Activated B cell treated with CpG ODN at 0.5 μM for 24 hours (primary cell): Measurements from ENCODE around the gene IGFN1. TPM values are rescaled to one million over a fixed set of nuclear protein-coding genes. Genes with fewer than 3 reads are reported as not detected.

Experiments
- ATAC-seq: fragments of 200-7000 bp; cut with Tn5 transposase; one replicate; pipeline ENCODE4 v1.10.0; 2021; ENCODE audit warnings: low read depth, mild to moderate bottlenecking, moderate library complexity
- CTCF ChIA-PET: fragments of 350-600 bp; sonication (Branson Sonifier 250); formaldehyde crosslinking; loops from one replicate; lab custom pipeline; 2021; ENCODE audit warnings: antibody characterized with exemption; lab: Charles Lee
- POLR2A ChIA-PET: fragments of 350-600 bp; sonication (Branson Sonifier 250); formaldehyde crosslinking; loops from one replicate; lab custom pipeline; 2021; ENCODE audit warnings: antibody characterized with exemption; lab: Charles Lee
- DNase-seq: peaks from one replicate; pipeline ENCODE4 v3.0.0; 2022
- H3K27ac Mint-ChIP-seq: one replicate; pipeline ENCODE4 v1.8.0; 2020; ENCODE audit warnings: mixed read lengths
- H3K27me3 Mint-ChIP-seq: one replicate; pipeline ENCODE4 v1.8.0; 2021; ENCODE audit warnings: mixed read lengths
- H3K36me3 Mint-ChIP-seq: one replicate; pipeline ENCODE4 v1.8.0; 2021; ENCODE audit warnings: low read depth, mixed read lengths
- H3K4me1 Mint-ChIP-seq: one replicate; pipeline ENCODE4 v1.8.0; 2021; ENCODE audit warnings: mixed read lengths
- H3K4me3 Mint-ChIP-seq: one replicate; pipeline ENCODE4 v1.8.0; 2020; ENCODE audit warnings: mild to moderate bottlenecking, mixed read lengths
- H3K9me3 Mint-ChIP-seq: one replicate; pipeline ENCODE4 v1.8.0; 2020; ENCODE audit warnings: mixed read lengths
- CTCF ChIP-seq: fragments of 200-600 bp; IDR thresholded peaks from one replicate; pipeline ENCODE4 v1.8.0; 2022; ENCODE audit warnings: antibody characterized with exemption, mild to moderate bottlenecking
- intact Hi-C: fragments of 100-400 bp; cut with micrococcal nuclease; formaldehyde crosslinking; loops from one replicate; pipeline ENCODE4 v1.15.1; 2024
- total RNA-seq: library from RNA; stranded (reverse); gene quantifications from 2 replicates; pipeline ENCODE4 v1.2.3, GENCODE V29; 2022

IGFN1 gene
- total RNA-seq, 1 donor from 2014 or later: not detected

DNA sequence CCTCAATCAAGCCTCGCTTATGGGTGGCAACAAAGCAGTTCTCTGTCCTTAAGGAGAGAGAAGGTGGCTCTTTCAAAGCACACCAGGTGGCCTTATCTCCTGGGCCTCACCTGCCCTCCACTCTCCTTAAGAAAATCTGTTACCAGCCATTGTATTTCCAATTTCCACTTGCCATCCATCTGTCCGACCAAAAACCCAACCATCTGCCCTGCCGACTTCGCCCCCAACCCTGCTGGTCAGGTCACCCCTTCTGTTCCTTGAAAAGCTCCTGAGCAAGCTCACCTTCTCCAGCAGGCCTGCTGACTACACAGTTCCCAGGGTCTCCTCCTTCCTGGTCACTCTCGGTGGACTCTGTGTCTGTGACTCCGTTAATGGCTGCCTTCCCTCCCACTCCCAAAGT lies 619 bp upstream of the IGFN1 start:
- Mint-ChIP-seq H3K36me3 (no peaks in the 10 kb centered on the region), H3K27ac (no peak overlapping the region), H3K27me3 (peaks cover 16% of the 10 kb centered on the region), H3K4me1 (no peaks in the 10 kb centered on the region), H3K9me3 (no peaks in the 10 kb centered on the region), H3K4me3 (no peak overlapping the region)
- intact Hi-C loops: no loop called here
- no peak for DNase-seq
- POLR2A ChIA-PET: no interaction called here
- TF ChIP-seq CTCF: no peak
- no peak for ATAC-seq
- CTCF ChIA-PET: no interaction called here

DNA sequence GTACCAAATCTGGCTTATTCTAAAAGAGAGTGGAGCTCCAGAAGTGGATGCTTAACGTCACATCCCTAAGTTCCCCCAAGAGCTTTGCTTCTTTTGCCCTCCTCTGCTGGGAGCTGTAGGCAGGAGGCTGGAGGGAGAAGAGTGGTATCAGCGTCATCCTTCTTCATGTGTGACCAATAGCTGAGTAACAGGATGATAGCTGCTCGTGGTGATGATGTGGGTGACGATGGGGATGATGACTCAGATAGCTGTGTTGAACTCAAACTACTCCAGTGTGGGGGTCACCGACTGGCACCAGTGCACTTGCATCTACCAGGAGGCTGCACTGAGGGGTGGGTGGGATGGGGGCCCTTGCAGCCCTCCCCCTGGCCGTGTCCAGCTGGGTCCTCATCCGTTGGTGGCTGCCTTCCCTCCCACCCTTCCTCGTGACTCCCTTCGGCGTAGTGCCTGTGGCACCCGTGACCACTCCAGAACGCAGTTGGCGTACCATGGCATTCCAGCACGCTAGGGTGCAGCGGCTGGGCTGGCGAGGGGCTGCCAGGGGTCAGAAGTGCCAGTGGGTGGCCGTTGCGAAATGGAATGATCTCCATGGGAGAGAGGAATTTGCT lies 1.1 kb downstream of the IGFN1 start:
- Mint-ChIP-seq H3K27ac (no peak overlapping the region), H3K4me3 (no peak overlapping the region), H3K4me1 (no peaks in the 10 kb centered on the region), H3K27me3 (peaks cover 14% of the 10 kb centered on the region), H3K36me3 (no peaks in the 10 kb centered on the region), H3K9me3 (no peaks in the 10 kb centered on the region)
- ChIA-PET POLR2A (interaction anchor here (0.8 kb wide), 1 partner anchor 37 kb away, joined by 4 read pairs; the partner anchor contains the start of gene TMEM9), CTCF (no interaction called here)
- no peak for TF ChIP-seq CTCF
- DNase-seq: no peak
- no peak for ATAC-seq
- intact Hi-C loops: no loop called here

GRCh38 chr1:201192261-201192788 lies 1.7 kb downstream of the IGFN1 start:
- ATAC-seq (no peak), DNase-seq (no peak)
- TF ChIP-seq CTCF: no peak
- Mint-ChIP-seq H3K27me3 (peaks cover 14% of the 10 kb centered on the region), H3K27ac (no peak overlapping the region), H3K36me3 (no peaks in the 10 kb centered on the region), H3K4me1 (no peaks in the 10 kb centered on the region), H3K4me3 (no peak overlapping the region), H3K9me3 (no peaks in the 10 kb centered on the region)
- ChIA-PET CTCF (no interaction called here), POLR2A (no interaction called here)
- intact Hi-C loops: no loop called here

DNA sequence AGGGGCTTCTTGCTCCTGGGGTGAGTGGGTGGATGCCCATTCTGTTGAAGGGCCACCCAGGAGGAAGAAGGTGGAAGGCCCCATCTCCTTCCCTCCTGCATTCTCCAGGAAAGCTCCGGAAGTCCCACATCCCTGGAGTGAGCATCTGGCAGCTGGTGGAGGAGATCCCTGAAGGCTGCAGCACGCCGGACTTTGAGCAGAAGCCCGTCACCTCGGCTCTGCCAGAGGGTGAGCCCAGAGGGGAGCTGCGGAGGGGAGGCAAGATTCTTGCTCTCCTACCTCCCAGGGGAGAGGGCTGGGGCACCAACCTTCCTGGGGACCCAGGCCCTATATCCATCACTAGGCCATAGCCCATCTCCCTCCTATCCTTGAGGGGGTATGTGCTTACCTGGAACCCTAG lies 3.4 kb downstream of the IGFN1 start:
- ATAC-seq (no peak), DNase-seq (no peak)
- intact Hi-C loops: no loop called here
- Mint-ChIP-seq H3K27ac (no peak overlapping the region), H3K27me3 (peaks cover 14% of the 10 kb centered on the region), H3K4me1 (no peaks in the 10 kb centered on the region), H3K4me3 (no peak overlapping the region), H3K36me3 (no peaks in the 10 kb centered on the region), H3K9me3 (no peaks in the 10 kb centered on the region)
- no peak for TF ChIP-seq CTCF
- POLR2A ChIA-PET: no interaction called here
- CTCF ChIA-PET: no interaction called here

DNA sequence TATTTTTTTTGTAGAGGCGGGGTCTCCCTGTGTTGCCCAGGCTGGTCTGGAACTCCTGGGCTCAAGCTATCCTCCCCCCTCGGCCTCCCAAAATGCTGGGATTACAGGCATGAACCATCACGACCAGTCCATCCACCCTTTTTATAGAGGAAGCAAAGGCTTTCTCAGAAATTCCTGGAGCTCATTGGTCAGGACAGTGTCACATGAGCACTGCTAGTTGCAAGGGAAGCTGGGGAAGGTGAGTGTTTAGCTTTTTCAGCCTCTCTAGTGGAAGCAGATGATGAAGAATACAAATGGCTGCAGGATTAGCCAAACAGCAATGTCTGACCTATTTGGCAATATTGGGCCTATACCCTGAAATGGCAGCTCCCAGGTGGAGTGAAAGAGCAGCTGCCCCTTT lies 8.0 kb downstream of the IGFN1 start:
- Mint-ChIP-seq H3K4me1 (no peaks in the 10 kb centered on the region), H3K4me3 (no peak overlapping the region), H3K9me3 (no peaks in the 10 kb centered on the region), H3K36me3 (no peaks in the 10 kb centered on the region), H3K27me3 (peaks cover 2% of the 10 kb centered on the region), H3K27ac (no peak overlapping the region)
- intact Hi-C loops: no loop called here
- ChIA-PET CTCF (no interaction called here), POLR2A (no interaction called here)
- ATAC-seq (no peak), DNase-seq (no peak)
- no peak for TF ChIP-seq CTCF
